T-helper 1 cell (primary cell): ENCODE measurements around the gene SDHA.
"Not testable (repeated sequence)": the region's sequence is repeated elsewhere in the genome, so short reads cannot be mapped to it uniquely, and the experiment has no call there.

Experiments
- DNase-seq, 5 donors: peaks; one replicate each; pipeline ENCODE4 v3.0.0-alpha.2; 2012 to 2020

SDHA gene

DNA sequence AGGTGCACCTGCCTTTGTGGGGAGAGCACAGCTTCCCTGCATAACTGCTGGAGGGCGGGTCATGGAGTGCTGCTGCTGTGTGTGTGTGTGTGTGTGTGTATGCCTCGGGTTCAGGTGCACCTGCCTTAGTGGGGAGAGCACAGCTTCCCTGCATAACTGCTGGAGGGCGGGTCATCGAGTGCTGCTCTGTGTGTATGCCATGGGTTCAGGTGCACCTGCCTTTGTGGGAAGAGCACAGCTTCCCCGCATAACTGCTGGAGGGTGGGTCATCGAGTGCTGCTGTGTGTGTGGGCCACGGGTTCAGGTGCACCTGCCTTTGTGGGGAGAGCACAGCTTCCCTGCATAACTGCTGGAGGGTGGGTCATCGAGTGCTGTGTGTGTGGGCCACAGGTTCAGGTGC is 84.3 kb downstream of the SDHA start:
- DNase-seq = not testable (repeated sequence)

DNA sequence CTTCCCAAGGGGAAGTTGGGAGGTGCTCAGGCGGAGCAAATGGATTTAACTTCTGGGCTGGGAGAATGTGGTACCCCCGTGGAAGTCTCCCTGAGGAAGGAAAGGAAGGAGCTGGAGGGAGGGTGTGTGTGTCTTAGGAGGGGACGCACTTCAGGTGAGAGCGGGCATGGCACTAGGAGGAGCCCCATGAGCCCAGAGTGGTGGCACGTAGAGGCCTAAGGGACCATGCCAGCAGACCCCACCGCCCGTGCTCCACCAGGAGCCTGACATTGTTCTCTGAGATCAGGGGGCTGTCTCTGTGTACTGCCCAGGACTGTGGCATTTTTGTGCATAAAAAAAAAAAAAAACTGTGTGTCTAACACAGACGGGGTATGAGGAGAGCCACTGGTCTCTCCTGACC is 84.8 kb downstream of the SDHA start:
- no peak for DNase-seq

DNA sequence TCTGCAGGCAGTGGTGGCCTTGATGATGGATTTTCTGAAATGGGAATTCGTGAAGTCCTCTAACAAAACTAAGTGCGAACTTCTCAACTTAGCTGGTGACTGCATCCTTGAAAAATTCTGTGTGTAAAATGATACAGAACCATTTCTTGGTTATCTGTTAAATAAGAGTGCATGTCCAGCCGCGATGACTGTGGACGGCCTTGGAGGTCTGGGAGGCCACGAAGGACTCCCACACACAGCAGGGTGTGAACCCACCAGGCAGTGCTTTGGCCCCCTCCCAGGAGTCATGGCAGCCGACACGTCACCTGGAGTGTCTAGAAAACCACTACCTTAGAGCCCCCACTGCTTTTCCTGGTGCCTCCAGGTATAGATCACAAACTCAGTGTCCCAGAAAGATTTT is 85.6 kb downstream of the SDHA start:
- not testable (repeated sequence) for DNase-seq

DNA sequence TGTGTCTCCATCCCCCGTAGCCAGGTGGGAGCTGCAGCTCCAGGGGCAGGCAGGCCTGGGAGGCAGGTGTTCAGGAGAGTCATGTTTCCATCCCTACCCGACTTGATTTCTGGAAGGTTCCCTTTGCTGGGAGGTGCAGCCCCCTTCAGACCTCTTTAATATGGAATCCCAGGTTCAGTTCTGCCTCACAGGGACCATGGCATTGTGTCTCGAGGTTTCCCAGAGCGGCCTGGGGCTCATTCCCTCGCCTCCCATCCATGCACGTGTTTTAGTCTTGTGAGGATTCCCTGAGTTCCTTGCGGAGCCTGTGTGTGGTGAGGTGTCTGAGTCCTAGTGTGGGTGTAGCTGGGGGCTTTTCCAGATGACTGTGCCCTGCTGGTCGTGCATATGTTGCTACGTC is 86.9 kb downstream of the SDHA start:
- no peak for DNase-seq

DNA sequence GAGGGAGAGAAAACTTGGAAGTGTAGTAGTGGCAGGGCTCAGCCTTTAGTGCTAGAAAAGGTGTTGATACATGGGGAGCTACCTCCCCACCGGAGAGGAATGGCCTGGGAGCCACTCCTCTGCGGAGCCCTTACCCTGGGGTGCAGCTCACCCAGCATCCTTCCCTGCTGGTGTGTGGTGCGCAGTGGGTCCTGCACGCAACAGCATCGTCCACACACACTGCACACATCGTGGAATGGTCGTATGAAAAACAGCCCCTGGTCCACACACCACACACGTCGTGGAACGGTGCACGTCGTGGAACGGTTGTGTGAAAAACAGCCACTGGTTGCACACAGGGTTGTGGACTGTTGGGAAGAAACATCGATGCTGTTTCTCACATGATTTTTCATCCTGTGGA is 87.3 kb downstream of the SDHA start:
- DNase-seq = no peak

DNA sequence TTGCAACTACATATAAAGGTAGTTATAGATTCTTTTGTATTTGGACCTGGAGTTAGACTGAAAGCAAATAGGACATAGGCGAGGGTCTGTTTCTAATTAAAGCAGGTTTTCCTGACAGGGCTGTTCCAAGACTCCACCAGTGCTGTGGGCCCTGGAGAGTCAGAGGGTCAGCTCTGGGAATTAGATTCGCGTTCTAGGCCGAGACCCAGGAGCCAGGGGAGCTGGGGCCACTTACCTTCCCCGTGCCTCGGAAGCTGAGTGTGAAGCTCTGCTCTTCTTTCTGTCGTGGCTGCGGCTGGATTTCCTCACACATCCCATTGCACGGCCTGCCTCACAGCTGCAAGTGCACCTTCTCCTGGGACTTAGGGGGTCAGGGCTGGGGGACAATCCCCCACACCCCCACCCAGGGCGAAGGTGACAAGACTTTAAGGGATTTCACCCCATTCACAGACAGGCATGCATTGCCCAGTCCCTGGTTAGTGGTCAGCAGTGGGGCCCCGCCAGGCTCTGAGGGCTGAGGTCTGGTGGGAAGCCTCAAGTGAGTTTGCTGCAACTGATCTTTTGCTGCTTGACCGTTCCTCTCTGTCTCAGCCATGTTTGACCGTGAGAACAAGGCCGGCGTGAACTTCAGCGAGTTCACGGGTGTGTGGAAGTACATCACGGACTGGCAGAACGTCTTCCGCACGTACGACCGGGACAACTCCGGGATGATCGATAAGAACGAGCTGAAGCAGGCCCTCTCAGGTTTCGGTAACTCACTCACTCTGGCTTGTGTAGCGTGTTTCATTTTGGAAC is 88.1 kb downstream of the SDHA start:
- DNase-seq = no peak
